Epithelial cell of esophagus (primary cell): Measurements from ENCODE around the gene SH2B3.
A peak's percentile ranks its signal among the peaks of the same experiment; 100 is the strongest.

Source experiments
- DNase-seq: peaks from one replicate; pipeline ENCODE4 v3.0.0; 2010; ENCODE audit warnings: low read depth
- H3K4me3 ChIP-seq: 2 replicates; pipeline ENCODE4 v1.5.1; 2011; ENCODE audit warnings: mild to moderate bottlenecking, low read length, control low read depth
- TF ChIP-seq, protein P1 (sequence below): IDR thresholded peaks from 2 replicates; pipeline ENCODE4 v1.5.1; 2011; ENCODE audit warnings: low read depth, mild to moderate bottlenecking, low read length, control low read depth, inconsistent platforms; ENCODE audit not compliant: insufficient read depth; ENCODE audit errors: missing control alignments

Gene SH2B3

GRCh38 chr12:111450676-111451075 lies 45.0 kb downstream of the SH2B3 start:
- DNase-seq, result no peak
- TF ChIP-seq, protein P1, sequence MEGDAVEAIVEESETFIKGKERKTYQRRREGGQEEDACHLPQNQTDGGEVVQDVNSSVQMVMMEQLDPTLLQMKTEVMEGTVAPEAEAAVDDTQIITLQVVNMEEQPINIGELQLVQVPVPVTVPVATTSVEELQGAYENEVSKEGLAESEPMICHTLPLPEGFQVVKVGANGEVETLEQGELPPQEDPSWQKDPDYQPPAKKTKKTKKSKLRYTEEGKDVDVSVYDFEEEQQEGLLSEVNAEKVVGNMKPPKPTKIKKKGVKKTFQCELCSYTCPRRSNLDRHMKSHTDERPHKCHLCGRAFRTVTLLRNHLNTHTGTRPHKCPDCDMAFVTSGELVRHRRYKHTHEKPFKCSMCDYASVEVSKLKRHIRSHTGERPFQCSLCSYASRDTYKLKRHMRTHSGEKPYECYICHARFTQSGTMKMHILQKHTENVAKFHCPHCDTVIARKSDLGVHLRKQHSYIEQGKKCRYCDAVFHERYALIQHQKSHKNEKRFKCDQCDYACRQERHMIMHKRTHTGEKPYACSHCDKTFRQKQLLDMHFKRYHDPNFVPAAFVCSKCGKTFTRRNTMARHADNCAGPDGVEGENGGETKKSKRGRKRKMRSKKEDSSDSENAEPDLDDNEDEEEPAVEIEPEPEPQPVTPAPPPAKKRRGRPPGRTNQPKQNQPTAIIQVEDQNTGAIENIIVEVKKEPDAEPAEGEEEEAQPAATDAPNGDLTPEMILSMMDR, result no peak
- H3K4me3 ChIP-seq, result no peak overlapping the region

DNA sequence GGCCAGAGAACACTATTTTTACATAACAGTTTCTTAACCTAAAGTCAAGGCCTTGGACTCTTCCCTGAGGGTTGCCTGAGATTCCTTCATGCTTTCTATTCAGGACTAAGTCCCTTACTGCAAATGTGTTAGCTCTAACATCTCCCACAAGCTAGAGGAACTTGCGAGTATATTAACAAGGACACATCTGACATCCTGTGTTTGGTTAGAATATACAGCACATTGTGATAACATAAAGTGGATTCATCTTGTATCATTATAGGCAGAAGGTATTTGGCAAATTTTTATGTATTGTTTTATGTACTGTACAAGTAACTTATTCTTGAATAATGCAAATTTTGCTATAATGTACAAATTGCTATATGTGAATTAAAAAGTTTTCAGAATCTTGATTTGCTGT lies 45.5 kb downstream of the SH2B3 start:
- no peak overlapping the region for H3K4me3 ChIP-seq
- DNase-seq, result no peak
- TF ChIP-seq, protein P1, result no peak

GRCh38 chr12:111451649-111452129 lies 46.0 kb downstream of the SH2B3 start:
- TF ChIP-seq, protein P1, result peak; percentile 77
- no peak overlapping the region for H3K4me3 ChIP-seq
- peak; percentile 53 for DNase-seq

- H3K4me3 ChIP-seq, result no peak overlapping the region
- TF ChIP-seq, protein P1, result no peak
- no peak for DNase-seq
Measured at GRCh38 chr12:111453071-111453989, 47.6 kb downstream of the SH2B3 start.

DNA sequence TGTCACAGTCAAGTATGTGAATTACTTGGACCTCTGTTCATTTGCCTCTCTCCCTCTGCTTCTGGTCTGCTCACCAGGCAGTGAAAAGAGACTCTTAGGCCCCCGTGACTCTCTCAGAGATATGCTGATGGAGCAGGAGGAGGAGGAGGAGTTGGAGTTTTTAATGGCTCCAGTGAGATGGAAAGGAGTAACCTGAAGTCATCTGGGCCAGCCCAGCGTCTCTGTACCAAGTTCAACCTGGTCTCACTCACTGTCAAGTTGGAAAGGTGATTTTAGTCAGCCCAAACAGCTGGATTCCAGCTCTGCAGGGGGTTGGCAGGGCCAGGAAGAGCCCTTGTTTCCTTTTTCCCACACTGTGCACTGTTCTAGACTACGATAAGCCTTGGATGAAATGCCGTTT lies 48.6 kb downstream of the SH2B3 start:
- TF ChIP-seq, protein P1, result no peak
- H3K4me3 ChIP-seq, result no peak overlapping the region
- DNase-seq, result no peak

- H3K4me3 ChIP-seq, result no peak overlapping the region
- no peak for DNase-seq
- TF ChIP-seq, protein P1, result no peak
Measured at GRCh38 chr12:111454716-111455447, 49.2 kb downstream of the SH2B3 start.
